ENCODE measurements around the gene HSBP1L1.
"Not testable (repeated sequence)": the region's sequence is repeated elsewhere in the genome, so short reads cannot be mapped to it uniquely, and the experiment has no call there.

The HSBP1L1 gene

DNA sequence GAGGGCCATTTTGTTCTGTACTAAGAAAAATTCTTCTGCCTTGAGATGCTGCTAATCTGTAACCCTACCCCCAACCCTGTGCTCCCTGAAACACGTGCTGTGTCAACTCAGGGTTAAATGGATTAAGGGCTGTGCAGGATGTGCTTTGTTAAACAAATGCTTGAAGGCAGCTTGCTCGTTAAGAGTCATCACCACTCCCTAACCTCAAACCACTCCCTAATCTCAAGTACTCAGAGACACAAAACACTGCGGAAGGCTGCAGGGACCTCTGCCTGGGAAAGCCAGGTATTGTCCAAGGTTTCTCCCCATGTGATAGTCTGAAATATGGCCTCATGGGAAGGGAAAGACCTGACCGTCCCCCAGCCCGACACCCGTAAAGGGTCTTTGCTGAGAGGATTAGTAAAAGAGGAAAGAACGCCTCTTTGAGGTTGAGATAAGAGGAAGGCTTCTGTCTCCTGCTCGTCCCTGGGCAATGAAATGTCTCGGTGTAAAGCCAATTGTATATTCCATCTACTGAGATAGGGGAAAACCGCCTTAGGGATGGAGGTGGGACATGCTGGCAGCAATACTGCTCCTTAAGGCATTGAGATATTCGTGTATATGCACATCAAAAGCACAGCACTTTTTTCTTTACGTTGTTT lies 4.2 kb upstream of the HSBP1L1 start:
- not testable (repeated sequence) for DNase-seq (ENCODE audit: low read depth in 2 of 2, low spot score in 1 of 2)

DNA sequence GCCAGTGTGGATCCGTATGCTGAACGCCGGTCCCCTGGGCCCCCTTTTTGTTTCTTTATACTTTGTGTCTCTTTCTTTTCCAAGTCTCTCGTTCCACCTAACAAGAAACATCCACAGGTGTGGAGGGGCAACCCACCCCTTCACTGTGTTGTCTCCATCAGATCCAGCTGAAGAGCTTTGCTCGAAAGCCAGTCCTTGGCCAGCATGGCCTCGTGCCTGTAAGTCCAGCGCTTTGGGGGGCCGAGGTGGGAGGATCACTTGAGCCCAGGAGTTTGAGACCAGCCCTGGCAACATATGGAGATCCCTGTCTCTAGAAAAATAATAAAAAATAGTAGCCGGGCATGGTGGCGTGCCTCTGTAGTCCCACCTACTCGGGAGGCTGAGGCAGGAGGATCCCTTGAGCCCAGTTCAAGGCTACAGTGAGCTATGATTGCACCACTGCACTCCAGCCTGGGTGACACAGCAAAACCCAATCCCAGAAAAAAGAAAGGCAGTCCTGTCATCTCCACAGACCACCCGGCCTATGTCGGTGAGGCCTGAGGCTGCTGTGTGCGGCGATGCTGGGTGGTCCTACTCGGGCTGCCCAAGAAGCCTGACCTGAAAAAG lies 3.4 kb upstream of the HSBP1L1 start:
- DNase-seq (ENCODE audit: low read depth in 2 of 2, low spot score in 1 of 2): no peak

DNA sequence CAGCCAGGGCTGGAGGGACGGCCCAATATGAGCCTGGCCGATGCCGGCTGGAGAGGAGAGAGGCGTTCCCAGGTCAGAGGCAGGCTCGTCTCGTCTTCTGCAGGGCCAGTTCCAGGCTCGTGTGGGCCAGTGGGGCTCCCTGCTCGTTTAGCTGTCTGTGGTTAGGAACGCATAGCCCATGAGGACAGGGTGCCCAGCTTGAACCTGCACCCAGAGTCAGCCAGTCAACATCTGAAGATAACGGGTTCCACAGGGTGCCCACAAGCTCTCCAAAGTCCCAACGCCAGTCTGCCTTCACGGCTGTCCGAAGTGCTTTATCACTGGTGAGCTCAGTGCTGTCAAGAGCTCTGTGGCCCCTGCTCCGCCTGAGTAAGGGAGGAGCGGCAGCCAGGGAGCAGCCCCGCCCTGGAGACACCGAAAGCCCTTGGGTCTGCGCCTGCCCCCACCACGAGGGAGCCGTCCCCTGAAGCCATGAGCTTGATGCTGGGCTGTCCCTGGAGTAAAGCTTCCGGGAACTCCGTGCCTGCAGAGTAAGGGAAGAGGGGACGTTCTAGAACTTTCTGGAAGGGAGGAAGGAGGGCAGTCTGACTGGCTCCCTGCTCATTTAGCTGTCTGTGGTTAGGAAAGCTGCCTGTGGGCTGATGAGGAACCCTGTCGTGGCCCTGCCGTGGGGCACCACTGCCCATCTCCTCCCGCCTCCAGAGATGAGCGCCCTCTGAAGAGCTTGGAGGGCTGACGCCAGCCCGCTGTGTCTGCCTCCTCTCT lies 2.7 kb upstream of the HSBP1L1 start:
- DNase-seq (ENCODE audit: low read depth in 2 of 2, low spot score in 1 of 2): no peak

DNA sequence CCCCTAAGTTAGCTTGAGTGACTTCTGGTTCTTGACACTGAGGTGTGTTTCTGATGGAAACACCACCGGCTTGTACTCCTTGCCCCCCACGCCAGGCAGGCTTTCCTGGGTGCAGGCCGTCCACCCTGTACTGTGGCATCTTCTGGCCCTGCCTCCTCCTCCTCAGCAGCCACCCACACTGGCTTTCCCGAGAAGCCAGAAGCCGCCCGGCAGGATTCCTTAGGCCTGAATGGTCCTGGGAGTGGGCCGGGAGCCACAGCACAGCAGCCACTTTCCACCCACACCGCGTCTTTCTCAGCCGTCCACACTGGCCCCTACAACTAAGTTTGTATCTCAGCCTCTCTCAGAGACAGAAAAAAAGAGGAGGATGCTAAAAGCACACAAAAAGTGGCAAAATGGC lies 2.1 kb upstream of the HSBP1L1 start:
- DNase-seq (ENCODE audit: low read depth in 2 of 2, low spot score in 1 of 2): no peak

DNA sequence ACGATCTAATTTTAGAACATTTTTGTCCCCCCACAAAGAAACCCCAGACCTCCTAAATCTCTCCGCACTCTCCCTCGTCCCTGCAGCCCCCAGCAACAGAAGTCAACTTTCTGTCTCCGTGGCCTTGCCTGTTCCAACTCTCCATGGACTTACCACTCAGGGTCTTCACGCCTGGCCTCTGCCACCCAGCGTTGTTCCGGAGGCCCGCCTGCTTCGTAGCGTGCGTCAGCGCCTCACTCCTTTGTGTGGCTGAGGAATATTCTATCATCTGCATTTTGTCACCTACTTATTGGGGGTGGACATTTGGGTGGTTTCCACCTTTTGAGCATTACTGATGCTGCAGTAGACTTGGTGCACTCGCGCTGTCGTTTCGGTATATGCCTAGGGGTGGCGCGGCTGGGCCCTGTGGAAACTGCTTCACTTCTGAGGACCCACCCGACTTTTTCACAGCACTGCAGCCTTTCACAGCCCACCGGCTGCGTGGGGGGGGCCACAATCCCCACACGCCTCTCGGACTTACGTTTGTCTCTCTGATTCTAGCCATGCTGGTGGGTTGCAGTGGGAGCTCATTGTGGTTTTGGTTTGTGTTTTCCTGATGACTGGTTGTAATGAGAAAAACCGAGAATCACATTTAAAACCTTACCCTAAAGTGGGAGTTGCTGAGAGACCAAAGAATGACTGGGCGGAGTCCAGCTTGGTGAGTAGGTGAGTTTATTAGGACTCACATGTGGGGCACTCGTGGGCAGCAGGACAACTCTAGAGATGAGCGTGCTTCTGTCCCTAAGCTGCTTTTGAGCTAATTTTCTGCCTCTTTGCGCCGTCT lies 1.4 kb upstream of the HSBP1L1 start:
- DNase-seq (ENCODE audit: low read depth in 2 of 2, low spot score in 1 of 2): no peak

DNA sequence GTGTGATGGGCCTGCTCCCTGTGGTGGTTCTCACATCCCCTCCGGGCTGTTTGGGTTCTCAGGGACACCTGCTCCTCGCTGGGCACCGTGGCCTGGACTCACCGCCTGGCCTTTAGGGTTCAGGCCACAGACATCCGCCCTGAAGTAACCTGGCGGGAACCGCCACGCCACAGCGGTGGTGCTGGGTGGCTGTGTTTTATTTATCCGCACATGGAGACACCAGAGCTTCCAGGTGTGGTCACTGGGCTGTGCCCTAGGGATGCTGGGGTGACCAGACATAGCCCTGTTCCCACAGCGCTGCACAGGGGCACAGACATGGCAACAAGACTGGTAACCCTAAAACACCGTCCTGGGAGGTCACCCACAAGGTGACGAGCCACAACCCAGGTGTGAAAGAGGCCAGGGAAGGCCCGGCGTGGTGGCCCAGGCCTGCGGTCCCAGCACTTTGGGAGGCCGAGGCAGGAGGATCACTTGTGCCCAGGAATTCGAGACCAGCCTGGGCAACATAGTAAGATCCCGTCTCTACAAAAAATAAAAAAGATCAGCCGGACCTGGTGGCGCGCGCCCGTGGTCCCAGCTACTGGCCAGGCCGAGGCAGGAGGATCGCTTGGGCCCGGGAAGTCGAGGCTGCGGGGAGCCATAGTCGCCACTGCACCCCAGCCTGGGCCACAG lies 649 bp upstream of the HSBP1L1 start:
- no peak for DNase-seq (ENCODE audit: low read depth in 2 of 2, low spot score in 1 of 2)

DNA sequence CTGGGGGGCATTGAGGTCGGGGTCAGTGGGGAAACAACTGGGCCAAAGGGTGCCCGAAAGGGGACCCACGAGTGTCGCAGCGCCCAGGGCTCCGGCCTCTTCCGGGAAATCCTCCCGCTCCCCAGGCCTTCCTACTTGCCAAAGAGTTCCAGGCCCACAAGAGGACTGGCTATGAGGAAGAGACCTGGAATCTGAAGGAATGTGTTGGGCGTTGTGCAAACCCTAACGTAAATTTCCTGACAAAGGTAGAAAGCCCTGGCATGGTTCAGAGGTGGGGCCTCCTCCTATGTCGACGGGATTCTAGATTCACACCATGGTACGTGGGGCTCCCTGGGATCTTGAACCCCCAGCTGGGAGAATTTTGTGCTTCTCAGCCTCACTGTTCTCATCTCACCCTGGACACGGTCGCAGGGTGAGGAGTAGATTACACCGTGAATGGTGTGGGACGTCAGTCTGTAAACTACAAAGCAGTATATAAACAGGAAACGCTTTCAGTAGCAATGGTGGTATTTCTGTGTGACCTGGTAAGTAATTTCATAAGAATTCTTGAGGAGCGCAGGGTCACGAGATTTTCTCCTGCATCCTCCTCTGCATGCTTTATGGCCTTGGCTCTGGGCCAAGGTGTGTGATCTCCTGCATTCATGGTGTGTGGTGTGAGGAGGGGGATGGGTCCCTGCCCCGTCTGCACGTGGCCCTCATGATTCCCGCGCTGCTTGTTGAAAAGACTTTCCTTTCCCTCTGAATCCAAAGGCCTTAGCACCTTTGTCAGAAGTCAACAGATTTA lies 868 bp downstream of the HSBP1L1 start:
- DNase-seq (ENCODE audit: low read depth in 2 of 2, low spot score in 1 of 2): no peak

DNA sequence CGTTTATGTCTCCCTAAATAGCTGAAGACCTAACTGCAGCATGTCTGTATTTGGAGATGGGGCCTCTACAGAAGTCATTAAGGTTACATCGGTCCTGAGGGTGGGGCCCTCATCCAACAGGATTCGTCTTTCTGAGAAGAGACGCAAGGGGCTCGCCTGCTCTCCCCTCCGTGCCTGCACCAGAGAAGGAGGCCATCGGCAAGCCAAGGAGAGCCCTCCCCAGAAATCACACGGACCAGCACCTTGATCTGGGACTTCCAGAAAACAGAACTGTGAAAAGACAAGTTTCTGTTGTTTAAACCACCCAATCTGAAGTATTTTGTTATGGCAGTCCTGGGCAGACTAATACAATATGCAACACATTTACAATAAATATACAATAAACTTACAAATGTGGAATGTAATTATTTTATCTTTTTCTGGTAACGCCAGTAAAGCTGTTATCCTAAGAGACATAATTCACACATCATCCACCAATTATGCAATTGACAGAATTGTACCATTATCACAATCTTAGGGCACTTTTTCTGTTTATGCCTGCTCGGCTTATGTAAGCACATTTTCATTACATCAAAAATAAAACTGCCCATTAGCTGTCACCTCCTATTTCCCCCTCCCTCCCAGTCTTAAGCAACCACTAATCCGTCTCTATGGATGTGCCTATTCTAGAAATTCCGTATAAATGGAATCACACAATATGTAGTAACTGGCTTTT lies 6.1 kb downstream of the HSBP1L1 start:
- DNase-seq (ENCODE audit: low read depth in 2 of 2, low spot score in 1 of 2): no peak

DNA sequence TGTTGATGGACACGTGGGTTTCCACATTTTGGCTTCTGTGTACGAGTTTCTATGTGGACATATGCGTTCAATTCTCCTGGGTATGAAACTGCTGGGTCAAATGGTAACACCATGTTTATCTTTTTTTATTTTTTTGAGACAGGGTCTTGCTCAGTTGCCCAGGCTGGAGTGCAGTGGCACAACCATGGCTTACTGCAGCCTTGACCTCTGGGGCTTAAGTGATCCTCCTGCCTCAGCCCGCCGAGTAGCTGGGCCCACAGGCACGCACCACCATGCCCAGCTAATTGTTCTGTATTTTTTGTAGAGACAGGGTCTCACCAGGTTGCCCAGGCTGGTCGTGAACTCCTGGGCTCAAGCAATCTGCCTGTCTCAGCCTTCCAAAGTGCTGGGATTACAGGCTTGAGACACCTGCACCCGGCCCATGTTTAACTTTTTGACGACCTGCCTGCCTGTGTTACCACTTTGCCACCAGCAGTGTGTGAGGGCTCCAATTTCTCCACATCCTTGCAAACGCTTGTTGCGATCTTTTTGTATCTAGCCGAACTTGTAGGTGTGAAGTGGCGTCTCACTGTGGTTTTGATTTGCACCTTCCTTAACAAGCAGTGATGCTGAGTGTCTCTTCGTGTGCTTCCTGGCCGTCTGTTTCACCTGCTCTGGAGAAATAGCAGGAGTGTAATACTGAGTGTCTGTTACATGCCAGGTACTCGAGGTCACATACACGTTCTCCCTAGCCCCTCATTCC lies 6.9 kb downstream of the HSBP1L1 start:
- no peak for DNase-seq (ENCODE audit: low read depth in 2 of 2, low spot score in 1 of 2)

DNA sequence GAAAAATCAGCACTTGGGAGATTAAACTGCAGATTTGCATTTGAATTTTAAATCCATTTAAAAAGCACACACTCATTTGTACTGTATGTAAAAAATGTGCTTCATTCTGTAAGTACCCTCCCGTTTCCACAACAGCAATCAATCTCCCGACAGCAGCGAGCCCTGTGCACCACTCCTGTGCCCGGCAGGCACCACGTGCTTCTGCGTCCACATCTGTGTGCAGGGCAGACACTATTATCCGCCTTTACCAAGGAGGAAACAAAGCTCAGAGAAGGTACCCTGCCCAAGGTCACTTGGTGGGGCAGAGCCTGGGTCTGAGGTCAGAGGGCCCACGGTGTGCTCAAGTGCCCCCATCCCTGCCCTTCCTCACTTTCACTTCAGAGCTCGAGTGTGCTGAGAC lies 7.5 kb downstream of the HSBP1L1 start:
- DNase-seq (ENCODE audit: low read depth in 2 of 2, low spot score in 1 of 2): no peak

DNA sequence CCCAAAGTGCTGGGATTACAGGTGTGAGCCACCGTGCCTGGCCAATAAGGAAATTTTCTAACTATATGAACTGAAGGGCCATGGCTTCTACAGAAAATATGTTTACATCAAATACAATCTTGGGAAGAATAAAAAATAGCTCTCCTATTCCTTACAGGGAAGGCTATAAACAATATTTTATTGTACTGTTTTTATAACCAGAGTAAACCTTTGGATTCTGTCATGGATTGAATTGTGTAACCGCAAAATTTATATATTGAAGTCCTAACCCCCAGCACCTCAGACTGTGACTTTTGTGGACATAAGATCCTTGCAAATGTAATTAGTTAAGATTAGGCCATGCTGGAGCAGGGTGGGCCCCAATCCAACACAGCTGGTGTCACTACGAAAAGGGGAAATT lies 8.3 kb downstream of the HSBP1L1 start:
- DNase-seq (ENCODE audit: low read depth in 2 of 2, low spot score in 1 of 2): no peak

DNA sequence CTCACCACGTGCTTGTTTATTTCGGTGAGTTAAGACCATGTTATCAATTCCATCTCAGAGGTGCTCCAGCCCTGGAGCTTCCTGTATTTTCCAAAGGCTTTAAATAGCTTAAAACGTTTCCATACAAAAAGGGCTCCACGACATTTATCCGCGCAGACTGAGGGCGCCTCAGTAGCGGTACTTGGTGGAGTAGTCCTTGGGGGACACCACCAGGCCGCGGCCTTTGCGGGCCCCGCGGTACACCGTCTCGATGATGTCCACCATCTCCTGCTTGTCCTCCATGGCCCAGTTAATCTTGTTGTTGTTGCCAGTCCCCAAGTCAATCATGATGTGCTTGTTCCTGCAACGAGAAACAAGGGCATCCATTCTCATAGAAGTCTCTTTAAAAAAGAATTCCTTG lies 9.1 kb downstream of the HSBP1L1 start:
- DNase-seq (ENCODE audit: low read depth in 2 of 2, low spot score in 1 of 2): no peak

DNA sequence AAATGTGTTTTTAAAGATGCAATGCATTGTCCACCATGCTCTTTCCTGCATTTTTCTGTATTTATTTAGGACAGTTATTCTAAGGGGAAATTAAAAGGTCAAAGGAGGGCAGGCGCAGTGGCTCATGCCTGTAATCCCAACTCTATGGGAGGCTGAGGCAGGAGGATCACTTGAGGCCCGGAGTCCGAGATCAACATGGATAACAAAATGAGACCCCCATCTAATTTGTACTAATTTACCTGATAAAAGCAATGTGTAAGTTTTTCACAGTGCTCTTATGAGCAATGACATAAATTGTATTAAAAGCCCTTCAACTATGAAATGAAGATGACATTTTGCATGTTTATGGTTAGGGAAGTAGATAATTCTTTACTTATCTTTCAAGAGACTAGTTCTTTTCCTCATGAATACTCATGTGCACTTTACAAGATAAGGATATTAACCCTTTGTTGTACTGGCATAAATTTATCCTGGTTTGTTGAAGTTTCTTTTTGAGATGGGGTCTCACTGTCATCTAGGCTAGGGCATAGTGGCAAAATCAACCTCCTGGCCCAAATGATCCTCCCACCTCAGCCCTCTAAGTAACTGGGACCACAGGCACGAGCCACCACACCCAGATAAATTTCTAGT lies 9.7 kb downstream of the HSBP1L1 start:
- DNase-seq (ENCODE audit: low read depth in 2 of 2, low spot score in 1 of 2): no peak

DNA sequence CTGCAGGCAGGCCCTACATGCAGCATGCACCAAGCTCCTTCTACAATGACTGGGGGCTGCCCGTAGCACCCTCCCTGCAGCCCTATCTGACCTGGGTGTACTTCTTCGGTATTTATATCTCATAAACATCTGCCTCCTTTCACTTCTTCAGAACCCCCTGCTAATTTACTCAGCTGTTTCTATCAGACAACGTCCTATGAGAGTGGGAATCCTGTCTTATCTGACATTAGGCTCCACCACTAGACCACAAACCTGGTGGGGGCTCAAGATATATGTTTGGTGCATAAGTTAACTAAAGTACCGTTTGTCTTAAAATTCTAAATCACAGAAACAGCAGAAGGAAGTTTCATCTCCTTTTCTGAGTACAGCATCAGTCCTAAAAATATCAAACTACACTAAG lies 10.6 kb downstream of the HSBP1L1 start:
- no peak for DNase-seq (ENCODE audit: low read depth in 2 of 2, low spot score in 1 of 2)

DNA sequence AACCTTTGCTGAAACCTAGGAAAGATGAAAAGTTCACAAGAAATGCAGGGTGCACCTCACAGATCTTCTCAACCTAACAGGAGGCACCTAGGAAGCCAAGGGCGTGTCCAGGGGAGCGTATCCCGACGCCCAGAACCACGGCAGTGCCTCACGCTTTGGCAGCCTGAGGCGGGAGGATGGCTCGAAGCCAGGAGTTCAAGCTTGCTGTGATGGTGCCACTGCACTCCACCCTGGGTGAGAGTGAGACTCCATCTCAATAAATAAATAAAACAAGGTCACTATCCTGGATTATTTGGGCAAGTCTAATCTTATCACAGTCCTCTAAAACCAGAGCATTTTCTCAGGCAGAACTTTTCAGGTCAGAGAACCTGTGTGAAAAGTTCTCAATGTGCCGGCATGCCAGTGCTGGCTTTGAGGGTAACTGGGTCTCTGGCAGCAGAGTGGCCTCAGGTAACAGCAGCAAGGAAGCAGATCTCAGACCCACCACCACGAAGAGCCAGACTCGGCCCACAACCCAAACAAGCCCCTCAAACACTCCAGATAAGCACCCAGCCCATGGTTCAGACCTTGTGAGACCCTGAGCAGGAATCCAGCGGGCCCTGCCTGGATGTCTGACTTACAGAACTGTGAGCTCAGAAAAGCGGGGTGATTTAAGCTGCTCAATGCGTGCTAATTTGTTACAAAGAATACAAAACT lies 11.7 kb downstream of the HSBP1L1 start:
- no peak for DNase-seq (ENCODE audit: low read depth in 2 of 2, low spot score in 1 of 2)

DNA sequence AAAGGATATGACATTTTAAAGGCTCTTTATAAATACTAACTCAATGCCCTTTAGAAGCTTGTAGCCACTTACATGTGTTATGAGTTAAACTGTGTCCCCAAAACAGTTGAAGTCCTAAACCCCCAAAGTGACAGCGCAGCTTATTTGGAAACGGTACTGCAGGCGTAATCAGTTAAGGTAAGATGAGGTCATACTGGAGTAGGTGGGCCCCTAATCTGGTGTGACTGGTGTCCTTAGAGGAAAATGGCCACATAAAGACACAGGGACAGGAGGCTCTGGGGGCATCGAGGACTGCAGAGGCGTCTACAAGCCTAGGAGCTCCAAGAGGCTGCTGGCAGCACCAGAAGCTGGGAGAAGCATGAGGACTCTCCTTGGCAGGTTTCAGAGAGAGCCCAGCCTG lies 15.4 kb downstream of the HSBP1L1 start:
- no peak for DNase-seq (ENCODE audit: low read depth in 2 of 2, low spot score in 1 of 2)

DNA sequence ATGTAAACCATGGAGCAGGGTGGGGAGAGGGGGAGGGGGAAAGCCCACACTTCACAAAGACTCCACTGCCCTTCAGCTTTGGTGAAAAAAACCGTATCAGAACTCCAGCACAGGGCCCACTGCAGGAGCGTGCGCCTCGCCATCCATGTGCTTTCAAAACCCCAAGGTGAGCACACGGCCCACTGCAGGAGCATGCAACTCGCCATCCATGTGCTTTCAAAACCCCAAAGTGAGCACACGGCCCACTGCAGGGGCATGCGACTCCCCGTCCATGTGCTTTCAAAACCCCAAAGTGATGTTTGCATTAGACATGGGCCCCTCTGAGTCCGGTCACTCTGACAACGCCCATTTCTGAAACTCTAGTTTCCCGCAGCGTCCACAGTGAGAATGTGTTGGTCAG lies 16.1 kb downstream of the HSBP1L1 start:
- no peak for DNase-seq (ENCODE audit: low read depth in 2 of 2, low spot score in 1 of 2)

DNA sequence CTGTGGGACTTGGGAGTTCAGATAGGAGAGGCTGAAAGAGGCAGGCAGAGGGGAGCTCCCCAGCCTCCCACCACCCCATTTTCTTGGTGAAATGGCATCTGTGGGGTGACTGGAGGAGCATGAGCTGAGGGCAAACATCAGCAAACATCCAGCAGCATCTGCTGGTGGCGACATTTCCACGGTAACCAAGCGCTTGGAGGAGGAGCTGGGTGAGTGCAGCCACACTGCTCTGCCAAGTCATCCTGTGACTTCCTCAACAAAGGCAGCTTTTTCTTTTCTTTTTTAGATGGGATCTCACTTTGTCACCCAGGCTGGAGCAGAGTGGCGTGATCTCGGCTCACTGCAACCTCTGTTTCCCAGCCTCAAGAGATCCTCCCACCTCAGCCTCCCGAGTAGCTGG lies 18.3 kb downstream of the HSBP1L1 start:
- DNase-seq (ENCODE audit: low read depth in 2 of 2, low spot score in 1 of 2): no peak
